ENCODE results near the gene CCDC85C.

Gene CCDC85C

DNA sequence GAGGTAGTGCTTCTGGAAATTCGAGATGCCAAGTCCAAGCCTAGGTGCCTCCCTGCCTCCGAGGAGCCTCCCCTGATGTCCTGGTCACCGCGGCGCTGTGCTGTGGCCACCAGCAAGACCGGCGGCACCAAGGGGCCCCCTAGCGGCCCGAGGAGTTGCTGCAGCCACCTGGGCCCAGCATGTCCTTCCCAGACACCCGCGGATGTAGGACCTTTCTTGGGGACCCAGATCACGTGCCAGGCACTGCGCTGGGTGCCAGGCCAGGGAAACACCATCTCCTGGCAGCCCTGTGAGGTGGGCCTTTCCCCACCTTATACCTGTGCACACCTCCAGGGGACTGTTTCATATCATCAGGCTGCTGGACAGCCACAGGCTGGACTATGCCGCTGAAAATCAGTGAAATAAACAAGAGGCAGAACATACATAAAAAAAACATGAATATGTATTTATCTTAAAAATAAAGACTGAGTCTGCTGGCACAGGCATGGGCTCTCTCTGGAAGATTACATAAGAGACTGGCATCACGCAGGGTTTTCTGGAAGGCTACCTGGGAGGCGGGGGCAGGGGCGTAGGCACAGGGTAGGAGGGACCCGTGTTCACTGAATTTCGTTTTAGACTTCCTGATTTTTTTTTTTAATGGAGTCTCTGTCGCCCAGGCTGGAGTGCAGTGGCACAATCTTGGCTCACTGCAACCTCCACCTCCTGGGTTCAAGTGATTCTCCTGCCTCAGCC is 25.0 kb upstream of the CCDC85C start:
- peak; percentile 31 for DNase-seq

DNA sequence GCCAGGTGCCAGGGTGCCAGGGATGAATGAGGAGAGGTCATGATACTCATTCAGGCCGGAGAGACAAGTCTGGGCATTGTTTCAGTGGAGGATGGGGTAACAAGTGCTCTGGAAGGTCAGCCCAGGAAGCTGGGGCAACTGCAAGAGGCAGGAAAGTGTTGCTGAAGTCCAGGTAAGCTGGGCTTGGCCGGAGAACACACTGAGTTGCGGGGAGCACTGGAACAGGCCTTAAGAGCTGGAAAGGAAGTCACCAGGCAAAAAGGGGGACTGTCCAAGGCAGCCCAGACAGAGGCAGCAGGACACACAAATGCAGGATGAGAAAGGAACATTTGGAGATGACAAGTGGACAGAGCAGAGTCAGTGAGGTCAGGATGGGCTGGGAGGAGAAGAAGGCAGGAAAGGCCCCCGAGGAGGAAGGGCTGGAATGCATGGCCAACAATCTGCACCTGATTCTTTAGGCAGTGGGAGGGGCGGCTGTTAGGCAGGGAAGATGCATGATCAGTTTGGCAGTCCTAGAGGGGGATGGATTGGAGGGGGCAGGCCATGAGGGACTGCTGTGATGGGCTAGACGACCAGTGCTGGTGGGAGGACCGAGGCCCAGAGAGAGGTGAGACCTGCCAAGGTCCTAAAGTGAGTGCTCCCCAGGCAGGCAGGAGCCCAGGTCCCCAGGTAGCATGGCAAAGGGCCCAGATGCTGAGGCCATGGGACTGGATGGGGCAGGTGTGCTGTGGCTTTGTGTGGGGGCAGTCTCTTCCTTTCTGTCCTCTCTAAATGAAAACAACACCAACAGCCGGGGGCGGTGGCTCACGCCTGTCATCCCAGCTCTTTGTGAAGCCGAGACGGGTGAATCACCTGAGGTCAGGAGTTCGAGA is 23.7 kb upstream of the CCDC85C start:
- DNase-seq: no peak

DNA sequence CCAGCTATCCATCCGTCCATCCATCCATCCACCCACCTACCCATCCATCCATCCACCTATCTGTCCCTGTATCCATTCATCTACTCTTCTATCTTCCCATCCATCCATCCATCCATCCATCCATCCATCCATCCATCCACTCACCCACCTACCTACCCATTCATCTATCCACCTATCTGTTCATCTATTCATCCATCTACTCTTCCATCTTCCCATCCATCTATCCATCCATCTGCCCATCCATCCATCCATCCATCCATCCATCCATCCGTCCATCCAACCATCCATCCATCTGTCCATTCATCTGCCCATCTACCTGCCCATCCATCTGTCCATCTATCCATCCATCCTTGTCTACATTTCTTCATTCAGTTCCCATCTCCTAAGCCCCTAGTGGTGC is 23.1 kb upstream of the CCDC85C start:
- no peak for DNase-seq

DNA sequence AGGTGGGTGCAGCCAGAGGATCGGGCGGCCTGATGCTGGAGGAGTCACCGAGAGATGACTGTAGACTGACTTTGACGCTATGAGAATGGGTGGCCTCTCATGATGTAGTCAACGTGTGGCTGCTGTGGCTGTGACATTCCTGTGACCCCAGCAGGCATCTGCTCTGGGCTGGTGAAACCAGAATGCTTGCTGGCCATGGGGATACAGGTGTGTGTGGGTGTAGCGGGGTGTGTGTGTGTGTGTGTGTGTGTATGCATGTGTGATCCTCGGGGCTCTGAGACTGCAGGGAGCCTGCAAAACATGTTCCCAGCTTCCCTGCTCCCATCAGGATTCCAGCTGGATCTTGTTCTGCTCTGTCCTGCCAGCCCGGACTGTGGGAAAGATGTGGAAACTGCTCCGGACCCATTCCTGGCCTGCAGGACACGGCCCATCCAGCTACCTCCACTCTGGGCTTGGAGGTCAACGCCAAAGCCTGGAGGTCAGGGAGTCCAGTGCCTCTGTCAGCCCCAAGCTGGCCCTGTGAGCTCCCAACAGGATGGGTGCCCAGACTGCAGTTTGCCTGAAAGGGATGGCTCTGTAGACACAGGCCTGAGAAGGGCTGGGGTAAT is 22.1 kb upstream of the CCDC85C start:
- no peak for DNase-seq

DNA sequence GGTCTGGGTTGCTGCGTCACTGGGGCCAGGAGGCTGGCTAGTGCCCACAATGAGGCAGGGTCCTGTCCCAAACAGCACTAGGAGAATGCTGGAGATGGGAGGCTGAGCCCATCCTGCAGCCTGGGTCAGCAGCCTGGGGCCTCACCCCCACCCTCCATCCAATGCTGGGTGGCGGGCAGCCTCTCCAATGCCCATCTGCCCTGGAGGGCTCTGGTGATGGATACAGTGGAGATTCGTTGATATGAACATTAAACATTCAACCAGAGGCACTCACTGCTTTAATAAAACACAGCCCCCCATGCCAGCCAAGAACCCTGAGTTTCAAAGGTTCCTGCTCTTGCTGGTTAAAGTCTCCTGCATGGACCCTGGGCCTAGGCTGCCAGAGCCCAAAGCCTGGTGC is 21.5 kb upstream of the CCDC85C start:
- no peak for DNase-seq

DNA sequence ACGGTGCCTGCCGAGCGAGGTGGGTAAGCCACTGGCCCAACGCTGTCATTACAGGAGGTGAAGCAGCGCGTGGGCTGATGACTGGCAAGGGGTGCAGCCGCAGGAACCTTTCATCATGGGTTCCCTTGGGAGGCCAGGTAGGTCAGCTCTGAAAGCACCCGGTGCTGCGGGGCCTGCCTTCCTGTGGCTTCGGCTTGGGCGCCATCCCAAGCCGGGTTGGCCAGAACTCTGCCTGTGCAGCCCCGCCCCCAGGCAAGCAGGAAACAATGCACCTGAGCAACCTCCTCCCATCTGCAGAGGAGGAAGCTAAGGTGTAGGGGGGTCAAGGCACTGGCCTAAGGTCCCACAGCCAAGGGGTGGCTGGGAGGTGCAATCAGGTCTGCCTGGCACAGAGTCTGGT is 21.0 kb upstream of the CCDC85C start:
- DNase-seq: no peak

DNA sequence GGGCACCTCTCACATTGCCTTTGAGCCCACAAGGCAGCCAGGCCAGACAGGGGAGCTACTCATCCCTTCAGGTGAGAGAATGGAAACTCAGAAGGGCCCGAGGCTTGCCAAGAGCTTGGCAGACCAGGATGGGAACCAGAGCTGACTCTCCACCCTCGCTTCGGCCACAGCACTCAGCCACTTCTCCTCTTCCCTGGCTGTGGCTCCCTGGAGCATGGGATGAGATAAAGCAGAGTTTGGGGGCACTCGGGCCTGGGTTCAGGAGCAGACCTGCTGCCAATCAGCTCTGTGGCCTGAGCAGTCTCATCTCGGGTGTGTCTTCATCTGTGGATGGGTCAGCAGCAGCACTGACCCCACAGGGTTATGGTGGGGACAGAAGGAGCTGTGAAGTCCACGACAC is 20.0 kb upstream of the CCDC85C start:
- no peak for DNase-seq

DNA sequence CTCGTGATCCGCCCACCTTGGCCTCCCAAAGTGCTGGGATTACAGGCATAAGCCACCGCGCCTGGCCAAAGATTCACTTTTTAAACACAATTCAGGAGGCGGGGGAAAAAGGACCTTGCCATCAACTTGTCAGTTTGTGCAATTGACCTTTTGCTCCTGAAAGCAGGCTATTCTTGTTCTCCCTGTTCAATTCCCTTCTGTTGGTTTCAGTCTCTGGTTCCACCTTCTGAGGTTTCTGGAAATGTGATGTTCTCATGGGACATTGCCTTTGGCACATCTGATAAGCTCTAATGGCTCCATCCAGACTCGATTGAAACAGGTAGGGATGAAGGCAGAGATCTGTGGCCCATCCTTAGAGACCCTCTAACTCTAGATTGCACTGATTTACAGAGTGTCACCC is 17.9 kb upstream of the CCDC85C start:
- no peak for DNase-seq

DNA sequence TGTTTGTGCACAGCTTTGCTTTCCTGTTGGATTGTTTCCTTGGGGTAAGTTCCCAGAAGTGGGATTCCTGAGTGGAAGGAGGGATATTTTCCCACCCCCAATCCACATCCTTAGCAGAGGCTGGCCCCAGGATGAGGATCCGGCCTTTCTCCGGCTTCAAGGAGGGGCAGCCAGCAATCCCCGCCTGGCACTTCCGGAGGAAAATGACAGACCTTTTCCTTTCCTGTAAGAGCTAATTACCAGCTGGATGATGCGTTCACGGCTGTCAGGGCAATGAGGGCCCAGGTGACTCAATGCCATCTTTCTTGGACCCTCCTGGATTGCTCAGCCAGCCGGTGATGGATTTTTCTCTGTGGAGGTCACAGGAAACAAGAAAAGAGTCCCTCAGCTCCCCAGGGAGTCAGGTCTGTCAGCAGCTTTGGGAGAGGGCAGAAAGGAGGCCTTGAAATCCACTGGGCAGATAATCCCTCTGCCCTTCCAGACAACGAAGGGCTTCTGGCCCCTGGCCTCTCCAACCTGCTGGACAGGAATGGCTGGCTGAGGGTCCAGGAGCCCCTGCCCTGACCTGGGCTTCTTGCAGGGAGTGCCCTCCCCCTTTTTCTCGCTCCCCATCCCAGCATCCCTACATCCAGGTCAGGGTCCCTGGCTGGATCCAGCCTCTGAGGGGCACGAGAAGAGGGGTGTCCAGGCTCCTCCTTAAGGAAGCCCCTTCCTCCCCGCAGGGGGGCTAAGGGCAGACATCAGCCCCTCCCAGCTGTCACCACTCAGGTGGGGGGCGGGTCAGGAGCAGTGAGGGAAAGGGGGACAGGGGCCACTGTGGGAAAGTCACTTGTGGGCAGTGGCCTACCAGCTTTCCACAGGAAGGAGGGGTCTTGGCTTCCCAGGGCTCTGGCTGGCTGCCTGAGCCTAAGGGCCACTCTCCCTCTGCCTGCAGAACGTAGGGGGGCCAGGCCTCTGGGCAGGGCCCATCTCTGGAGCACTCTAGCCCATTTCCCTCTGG is 16.1 kb upstream of the CCDC85C start:
- no peak for DNase-seq

DNA sequence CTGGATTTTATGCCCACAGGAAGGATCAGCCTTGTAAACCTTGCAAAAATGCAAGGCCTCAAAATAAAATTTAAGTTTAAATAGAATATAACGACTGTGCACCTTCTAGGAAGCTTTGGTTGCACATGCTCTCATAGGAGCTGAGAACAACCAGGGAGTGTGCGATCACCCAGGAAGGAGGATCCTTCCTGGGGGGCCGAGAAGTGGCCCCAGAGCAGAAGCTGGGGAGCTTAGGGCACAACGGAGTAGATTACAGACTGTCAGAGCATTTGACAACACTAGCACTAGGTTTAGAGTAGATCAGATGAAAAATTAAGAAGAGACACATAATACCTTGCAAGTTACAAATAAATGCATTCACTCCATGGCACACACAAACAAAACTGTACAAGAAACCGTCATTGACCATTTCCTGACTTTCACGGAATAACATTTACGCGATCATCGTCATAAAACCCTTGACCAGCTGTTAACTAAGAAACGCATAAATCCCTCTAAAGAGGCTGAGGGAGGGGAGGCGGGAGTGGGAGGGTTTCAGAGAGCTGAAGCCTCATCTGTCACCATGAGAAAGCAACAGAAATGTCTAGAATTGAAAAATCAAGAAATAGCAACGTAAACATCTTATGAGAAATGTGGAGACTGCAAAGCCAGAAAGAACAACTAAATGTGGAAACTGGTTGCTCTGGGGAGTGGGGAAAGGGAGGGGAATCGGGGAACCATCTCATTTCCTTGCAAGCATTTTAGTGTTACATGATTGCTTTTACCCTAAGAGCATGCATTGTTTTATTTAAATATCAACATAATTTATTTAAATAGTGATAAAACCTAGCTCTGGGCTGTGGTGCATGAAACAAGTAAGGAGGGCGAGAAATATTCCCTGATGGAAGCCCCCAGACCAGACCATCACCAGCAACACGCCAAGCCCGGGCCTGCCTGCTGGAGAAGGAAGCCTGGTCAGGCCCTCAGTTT is 13.1 kb upstream of the CCDC85C start:
- DNase-seq: no peak

DNA sequence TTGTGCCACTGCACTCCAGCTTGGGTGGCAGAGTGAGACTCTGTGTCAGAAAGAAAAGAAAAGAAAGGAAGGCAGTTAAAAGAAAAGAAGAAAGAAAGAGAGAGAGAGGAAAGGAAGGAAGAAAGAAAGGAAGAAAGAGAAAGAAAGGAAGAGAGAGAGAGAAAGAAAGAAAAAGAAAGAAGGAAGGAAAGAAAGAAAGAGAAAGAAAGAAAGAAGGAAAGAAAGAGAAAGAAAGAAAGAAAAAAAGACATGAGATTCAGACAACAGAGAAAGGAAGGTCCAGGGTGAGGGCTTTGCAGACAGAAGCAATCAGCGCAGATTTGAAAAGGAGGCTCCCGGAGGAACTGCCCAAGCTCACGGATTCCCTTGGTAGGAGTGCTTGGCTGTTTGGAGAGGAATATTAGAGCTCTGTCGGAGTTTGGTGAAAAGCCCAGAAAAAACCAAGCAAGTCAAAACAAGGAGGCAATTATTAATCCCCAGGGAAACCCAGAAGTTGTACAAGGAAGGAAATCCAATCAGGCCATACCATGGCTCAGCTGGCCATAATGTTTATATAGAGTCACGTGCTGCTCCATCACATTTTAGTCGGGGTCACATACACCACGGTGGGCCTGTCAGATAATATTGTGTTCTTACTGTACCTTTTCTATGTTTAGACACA is 11.6 kb upstream of the CCDC85C start:
- DNase-seq: no peak

DNA sequence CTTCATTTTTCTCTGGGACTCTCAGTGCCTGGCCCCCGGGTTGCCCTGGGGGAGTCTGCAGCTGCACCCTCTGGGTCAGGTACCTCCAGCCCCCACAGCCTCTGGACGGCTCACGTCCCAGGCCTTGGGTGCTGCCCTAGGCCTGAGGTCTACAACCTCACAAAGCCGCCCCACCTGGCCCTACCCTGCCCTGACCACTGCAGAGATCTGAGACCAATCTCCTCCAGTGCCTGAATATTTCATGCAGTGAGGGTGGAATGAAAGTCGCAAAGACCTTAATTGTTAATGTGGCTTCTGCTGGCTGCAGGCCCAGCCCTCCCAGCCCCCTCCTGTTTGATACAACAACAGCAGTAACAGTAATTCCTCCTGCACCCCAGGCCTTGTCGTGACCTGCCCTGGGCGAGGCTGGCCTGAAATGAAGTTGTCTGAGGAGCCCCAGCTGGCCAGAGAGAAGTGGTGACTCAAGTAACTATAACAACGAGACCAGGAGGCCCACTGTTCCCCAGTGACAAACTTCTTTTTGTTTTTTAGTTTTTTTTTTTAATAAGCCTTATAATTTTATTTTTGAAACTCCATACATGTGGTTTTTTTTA is 8.8 kb upstream of the CCDC85C start:
- DNase-seq: no peak

DNA sequence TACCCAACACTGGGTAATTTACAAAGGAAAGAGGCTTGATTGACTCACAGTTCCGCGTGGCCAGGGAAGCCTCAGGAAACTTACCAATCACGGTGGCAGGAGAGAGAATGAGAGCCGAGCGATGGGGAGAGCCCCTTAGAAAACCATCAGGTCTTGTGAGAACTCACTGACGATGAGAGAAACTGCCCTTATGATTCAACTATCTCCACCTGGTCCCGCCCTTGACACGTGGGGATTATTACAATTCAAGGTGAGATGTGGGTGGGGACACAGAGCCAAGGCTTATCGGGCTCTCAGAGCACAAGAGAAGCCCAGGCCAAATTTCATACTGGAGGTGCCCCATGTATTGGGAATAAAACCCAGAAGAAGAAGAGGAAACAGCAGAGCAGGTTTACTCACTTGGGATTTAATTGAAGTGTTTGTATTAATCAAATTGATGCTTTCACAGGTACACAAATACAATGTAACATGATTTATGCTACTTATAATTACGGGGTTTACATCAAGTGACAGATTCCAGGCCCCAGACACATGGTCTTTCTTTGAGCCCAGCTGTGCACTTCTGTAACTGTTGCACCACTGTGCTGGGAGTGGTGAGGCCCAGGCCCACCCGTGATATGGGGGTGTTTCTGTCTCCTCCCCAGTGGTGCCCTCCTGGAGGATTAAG is 8.2 kb upstream of the CCDC85C start:
- DNase-seq: no peak

DNA sequence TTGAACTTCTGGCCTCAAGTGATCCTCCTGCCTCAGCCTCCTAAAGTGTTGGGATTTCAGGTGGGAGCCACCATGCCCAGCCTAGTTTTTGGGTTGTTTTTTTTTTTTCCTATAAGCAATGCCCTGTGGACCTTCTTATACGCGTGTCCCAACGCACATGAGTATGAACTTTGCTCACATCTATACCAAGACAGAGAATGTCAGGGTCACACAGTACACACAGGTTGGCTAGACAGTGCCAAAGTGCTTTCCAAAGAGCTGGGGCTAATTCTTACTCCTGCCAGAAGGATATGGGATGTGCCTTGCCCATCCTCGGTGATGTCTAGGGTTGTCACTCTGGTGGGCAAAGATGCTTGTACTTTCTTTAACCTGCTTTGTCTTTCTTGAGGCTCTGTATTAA is 7.6 kb upstream of the CCDC85C start:
- DNase-seq: no peak

DNA sequence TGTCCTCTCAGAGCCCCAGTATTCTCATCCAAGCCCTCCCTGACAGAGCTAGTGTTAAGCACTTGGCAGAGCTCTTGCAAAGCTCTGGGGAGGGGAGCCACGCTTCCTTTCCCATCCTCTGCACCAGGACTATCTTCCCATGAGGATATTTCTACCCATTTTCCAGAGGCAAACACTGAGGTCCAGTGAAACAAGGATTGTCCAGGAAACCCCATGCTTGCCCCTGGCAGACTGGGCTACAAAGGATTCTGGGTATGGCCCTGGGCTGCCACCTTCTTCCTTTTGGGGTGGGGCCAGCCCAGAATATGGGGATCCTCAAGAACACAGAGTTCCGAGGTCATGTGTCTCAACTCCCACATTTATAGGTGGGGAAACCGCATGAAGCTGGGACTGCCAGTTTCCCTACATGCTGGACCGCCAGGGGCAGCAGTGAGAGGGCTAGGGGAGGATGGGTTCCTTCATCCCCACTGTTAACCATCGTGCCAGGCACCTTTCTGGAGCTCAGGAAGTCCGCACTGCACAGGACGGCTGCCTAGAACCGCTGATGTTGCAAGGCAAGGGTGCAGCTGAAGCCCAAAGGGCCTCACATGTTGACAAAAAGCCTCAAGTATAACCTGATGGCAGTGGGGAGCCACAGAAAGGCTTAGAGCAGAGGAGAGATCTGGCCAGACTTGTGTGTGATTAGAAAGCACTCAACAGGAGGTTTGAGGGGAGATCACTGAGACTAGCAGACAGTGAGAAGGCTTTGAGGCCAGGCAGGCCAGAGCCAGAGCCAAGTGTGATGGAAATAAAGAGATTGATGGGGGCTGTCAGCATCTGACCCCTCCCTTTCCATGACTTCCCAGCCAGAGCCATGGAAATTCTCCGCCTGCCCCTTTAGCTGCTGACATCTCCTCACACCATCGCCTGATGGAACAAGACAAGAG is 5.5 kb upstream of the CCDC85C start:
- DNase-seq: no peak

DNA sequence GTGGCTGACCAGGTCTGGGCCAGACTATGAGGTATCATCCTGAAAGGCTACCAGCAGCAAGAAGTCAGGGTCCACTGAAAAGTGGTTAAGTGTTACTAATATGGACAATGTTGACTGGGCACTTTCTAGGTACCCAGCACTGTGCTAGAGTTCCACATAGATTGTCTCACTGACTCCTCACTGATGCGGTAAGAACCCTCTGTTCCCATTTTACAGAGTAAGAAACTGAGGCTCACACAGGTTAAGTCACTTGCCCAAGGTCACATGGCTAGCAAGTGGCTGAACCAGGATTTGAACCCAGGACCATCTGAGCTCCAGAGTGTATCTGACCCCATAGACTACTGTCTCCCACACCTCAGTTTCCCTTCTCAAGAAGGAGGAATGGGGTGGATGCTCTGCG is 4.6 kb upstream of the CCDC85C start:
- no peak for DNase-seq

DNA sequence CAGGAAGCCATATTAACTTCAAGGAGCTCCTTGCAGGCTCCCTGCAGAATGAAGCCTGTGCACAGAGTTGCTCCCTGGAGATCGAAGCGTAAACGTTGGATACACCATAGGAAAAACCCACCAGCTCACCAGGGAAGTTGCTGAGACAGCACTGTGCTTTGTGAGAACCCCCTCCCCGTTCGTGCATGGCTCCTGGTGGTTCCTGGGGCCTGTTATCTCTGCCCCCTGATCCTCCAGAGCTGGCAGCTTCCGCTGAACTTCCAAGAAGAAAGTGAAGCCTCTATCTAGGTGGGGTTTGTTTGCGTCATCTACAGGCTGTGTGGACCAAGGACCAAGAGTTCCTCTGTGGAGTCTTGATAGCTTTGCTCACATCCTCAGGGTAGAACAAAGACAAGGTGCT is 2.4 kb upstream of the CCDC85C start:
- no peak for DNase-seq

DNA sequence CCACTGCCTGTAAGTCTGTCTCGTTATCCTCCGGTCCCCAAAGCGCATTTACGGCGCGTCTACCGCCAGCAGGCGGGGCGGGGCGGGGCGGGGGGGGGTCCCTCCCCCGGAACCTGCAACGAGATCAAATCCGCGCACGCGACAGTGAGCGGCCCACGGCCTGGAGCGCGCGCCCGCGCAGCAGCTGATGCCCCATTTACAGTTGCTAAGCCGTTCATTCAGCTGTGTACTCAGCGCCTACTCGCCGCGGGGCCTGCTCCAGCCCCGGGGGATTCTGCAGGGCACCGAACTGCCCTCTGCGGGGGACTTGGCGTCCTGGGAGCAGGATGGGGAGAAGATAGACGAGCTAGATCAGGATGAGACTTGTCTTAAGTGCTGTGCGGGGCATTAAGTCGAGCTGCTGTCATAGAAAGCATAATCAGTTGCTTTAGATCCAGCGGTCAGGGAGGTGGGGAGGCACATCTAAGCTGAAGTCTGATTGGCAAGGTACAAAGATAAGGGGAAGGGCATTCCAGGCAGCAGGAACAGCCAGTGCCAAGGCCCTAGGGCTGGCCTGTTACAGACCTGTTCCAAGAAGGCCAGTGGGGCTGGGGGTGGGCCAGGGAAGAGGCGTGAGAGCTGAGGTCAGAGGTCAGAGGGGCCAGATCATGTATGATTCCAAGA is 1.4 kb upstream of the CCDC85C start:
- DNase-seq: no peak

Measured in NCI-H1048 (cell line).